ENCODE measurements around the gene KIF26A. TPM values are rescaled to one million over a fixed set of nuclear protein-coding genes. Genes with fewer than 3 reads are reported as not detected.

KIF26A gene
- total RNA-seq, 1 donor = not detected

GRCh38 chr14:104138718-104139459 is 502 bp downstream of the KIF26A start:
- Histone ChIP-seq H3K9me3 (ENCODE audit: low read depth, low read length) (no peaks in the 10 kb centered on the region), H3K4me1 (ENCODE audit: insufficient read depth, low read length) (no peaks in the 10 kb centered on the region), H3K4me3 (ENCODE audit: insufficient read depth, low read length) (no peak overlapping the region), H3K27me3 (ENCODE audit: insufficient read depth, low read length) (peaks cover 33% of the 10 kb centered on the region), H3K27ac (ENCODE audit: low read depth, low read length) (no peak overlapping the region), H2AFZ (ENCODE audit: low read length) (no peak overlapping the region), H3K36me3 (ENCODE audit: insufficient read depth, low read length) (no peaks in the 10 kb centered on the region), H3K79me2 (ENCODE audit: insufficient read depth, low read length) (no peaks in the 10 kb centered on the region), H4K20me1 (ENCODE audit: insufficient read depth, low read length) (no peaks in the 10 kb centered on the region), H3K4me2 (ENCODE audit: insufficient read depth, low read length) (no peak overlapping the region)
- TF ChIP-seq CTCF (IDR thresholded peaks at IDR 0.05; ENCODE audit: extremely low read depth, low read depth, low read length) = no peak
- DNase-seq (ENCODE audit: insufficient read length, low spot score, missing footprints) = peak; percentile 93

GRCh38 chr14:104139460-104140212 is 1.2 kb downstream of the KIF26A start:
- H3K4me2 ChIP-seq (ENCODE audit: insufficient read depth, low read length) = no peak overlapping the region

GRCh38 chr14:104140213-104140462 is 1.8 kb downstream of the KIF26A start:
- Histone ChIP-seq H3K4me2 (ENCODE audit: insufficient read depth, low read length) (no peak overlapping the region), H2AFZ (ENCODE audit: low read length) (no peak overlapping the region), H3K4me1 (ENCODE audit: insufficient read depth, low read length) (no peaks in the 10 kb centered on the region), H3K4me3 (ENCODE audit: insufficient read depth, low read length) (no peak overlapping the region), H3K27ac (ENCODE audit: low read depth, low read length) (no peak overlapping the region), H3K9me3 (ENCODE audit: low read depth, low read length) (no peaks in the 10 kb centered on the region), H3K36me3 (ENCODE audit: insufficient read depth, low read length) (no peaks in the 10 kb centered on the region), H4K20me1 (ENCODE audit: insufficient read depth, low read length) (no peaks in the 10 kb centered on the region), H3K79me2 (ENCODE audit: insufficient read depth, low read length) (no peaks in the 10 kb centered on the region), H3K27me3 (ENCODE audit: insufficient read depth, low read length) (peaks cover 32% of the 10 kb centered on the region)
- no peak for DNase-seq (ENCODE audit: insufficient read length, low spot score, missing footprints)
- no peak for TF ChIP-seq CTCF (IDR thresholded peaks at IDR 0.05; ENCODE audit: extremely low read depth, low read depth, low read length)

More at GRCh38 chr14:104139460-104140212, 1.2 kb downstream of the KIF26A start:
- Histone ChIP-seq H4K20me1 (ENCODE audit: insufficient read depth, low read length) (no peaks in the 10 kb centered on the region), H3K27ac (ENCODE audit: low read depth, low read length) (no peak overlapping the region), H3K36me3 (ENCODE audit: insufficient read depth, low read length) (no peaks in the 10 kb centered on the region), H3K79me2 (ENCODE audit: insufficient read depth, low read length) (no peaks in the 10 kb centered on the region), H3K4me3 (ENCODE audit: insufficient read depth, low read length) (no peak overlapping the region), H2AFZ (ENCODE audit: low read length) (no peak overlapping the region), H3K27me3 (ENCODE audit: insufficient read depth, low read length) (peaks cover 33% of the 10 kb centered on the region), H3K4me1 (ENCODE audit: insufficient read depth, low read length) (no peaks in the 10 kb centered on the region), H3K9me3 (ENCODE audit: low read depth, low read length) (no peaks in the 10 kb centered on the region)
- no peak for DNase-seq (ENCODE audit: insufficient read length, low spot score, missing footprints)
- no peak for TF ChIP-seq CTCF (IDR thresholded peaks at IDR 0.05; ENCODE audit: extremely low read depth, low read depth, low read length)
